ENCODE measurements around the gene AK9.

DNA sequence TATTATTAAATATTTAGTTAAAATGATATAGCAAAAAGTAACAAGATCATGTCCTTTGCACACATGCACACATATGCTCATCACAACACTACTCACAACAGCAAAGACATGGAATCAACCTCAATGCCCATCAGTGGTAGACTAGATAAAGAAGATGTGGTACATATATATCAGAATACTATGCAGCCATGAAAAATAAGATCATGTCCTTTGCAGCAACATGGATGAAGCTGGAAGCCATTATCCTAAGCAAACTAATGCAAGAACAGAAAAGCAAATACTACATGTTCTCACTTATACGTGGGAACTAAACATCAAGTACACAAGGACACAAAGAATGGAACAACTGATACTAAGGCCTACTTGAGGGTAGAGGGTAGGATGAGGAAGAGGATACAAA, 14.3 kb downstream of the AK9 start:
- TF ChIP-seq POLR2A (IDR thresholded peaks at IDR 0.05; ENCODE audit: low read length) (no peak), GATA1 (IDR thresholded peaks at IDR 0.05; ENCODE audit: low read depth, low read length) (no peak)

Data from erythroblast (primary cell).